Activated CD8-positive, alpha-beta memory T cell treated with anti-CD3 and anti-CD28 coated beads, Interleukin-2, amount 50 U/mL, for 4 hours (primary cell): Measurements from ENCODE around the gene GAA.
A peak's percentile ranks its signal among the peaks of the same experiment; 100 is the strongest.

Experiments used
- DNase-seq: peaks from one replicate; pipeline ENCODE4 v3.0.0-alpha.2; 2020

Gene GAA

DNA sequence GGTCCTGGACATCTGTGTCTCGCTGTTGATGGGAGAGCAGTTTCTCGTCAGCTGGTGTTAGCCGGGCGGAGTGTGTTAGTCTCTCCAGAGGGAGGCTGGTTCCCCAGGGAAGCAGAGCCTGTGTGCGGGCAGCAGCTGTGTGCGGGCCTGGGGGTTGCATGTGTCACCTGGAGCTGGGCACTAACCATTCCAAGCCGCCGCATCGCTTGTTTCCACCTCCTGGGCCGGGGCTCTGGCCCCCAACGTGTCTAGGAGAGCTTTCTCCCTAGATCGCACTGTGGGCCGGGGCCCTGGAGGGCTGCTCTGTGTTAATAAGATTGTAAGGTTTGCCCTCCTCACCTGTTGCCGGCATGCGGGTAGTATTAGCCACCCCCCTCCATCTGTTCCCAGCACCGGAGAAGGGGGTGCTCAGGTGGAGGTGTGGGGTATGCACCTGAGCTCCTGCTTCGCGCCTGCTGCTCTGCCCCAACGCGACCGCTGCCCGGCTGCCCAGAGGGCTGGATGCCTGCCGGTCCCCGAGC, 17.9 kb downstream of the GAA start:
- DNase-seq = no peak

DNA sequence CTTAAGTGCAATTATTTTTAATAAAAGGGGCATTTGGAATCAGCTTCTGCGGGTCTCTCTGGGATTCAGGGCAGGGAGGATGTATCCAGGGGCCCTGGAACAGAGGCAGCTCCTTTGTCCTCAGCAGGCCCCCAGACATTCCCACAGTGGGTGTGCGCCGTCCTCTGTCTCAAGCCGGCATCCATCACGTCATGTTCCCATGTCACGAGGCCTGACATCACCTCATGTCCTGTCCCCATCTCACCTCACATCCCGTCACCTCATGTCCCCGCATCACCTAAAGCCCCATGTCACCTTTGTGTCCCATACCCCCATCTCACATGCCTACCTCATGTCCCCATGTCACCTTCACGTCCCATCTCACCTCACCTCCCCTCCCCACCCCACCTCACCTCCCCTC, 18.5 kb downstream of the GAA start:
- no peak for DNase-seq

DNA sequence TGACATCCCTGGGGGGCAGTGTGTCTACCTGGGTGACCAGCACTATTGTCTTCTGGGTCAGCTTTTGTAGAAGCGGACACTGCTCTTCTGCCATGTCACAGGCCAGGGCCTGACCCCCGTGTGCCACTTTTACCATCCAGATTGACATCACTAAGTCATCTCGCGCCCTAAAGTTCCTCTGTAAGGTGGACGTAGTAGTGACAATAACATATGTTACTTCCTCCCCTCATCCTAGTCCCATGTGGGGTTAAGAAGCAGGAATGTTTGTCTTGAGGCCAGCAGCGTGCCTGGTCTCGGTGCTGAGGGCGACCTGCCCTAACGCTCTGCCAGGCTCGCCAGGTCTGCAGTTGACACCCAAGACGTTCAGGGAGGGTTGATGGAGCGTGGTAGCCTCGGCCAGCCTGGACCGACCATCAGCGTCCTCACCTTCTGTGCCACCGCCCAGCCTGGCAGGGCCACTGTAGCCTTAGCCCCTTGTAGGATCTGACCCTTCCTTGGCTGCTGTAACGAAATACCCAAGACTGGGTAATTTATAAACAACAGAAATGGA, 20.7 kb downstream of the GAA start:
- DNase-seq = no peak

DNA sequence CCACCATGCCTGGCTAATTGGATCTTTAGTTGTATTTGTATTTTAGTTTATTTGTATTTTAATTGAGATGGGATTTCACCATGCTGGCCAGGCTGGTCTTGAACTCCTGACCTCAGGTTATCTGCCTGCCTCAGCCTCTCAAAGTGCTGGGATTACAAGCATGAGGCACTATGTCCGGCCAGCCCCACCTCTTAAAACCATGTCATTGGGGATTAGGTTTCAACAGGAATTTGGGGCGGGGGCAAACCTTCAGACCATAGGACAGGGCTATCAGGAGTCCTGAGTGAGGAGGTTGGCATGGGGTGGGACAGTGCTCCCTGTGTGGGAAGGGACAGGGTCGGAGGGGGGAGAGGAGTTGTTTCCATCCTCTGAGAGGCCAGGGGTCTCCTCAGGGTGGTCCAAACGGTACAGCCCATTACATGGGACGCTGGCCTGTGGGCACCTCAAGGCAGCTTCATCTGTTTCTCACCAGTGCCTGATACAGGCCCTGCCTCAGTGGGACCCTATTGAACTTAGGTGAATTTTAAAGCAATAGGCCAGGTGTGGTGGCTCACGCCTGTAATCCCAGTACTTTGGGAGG, 21.6 kb downstream of the GAA start:
- no peak for DNase-seq

GRCh38 chr17:80123791-80124190, 22.4 kb downstream of the GAA start:
- DNase-seq = no peak

DNA sequence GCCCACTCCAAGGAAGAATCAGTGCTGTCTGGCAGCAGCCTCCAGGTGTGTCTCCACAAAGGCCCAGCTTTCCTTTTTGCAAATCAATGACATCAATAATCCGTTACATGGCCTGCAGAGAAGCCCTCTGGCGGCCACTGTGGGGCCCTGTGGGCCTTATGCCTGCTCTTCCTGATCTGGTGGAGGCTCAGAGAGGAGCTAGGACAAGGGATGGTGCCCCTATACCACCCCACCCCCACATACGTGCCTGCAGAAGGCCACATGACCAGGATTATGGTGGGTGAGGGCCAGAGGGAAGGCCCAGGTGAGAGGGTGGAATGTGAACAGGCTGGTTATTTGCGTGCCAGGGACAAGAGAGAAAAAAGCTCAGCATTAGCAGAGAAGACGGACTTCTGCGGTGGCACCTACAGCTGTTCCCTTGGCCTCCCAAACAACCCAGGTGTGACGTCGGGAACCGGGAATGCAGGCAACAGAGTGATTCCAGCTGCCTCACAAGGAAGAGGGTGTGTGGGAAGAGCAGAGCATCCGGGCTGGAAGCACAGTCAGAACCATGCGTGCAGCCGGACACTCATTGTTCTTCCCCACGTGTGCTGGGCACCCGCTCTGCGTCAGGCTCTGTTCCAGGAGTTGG, 23.1 kb downstream of the GAA start:
- no peak for DNase-seq

DNA sequence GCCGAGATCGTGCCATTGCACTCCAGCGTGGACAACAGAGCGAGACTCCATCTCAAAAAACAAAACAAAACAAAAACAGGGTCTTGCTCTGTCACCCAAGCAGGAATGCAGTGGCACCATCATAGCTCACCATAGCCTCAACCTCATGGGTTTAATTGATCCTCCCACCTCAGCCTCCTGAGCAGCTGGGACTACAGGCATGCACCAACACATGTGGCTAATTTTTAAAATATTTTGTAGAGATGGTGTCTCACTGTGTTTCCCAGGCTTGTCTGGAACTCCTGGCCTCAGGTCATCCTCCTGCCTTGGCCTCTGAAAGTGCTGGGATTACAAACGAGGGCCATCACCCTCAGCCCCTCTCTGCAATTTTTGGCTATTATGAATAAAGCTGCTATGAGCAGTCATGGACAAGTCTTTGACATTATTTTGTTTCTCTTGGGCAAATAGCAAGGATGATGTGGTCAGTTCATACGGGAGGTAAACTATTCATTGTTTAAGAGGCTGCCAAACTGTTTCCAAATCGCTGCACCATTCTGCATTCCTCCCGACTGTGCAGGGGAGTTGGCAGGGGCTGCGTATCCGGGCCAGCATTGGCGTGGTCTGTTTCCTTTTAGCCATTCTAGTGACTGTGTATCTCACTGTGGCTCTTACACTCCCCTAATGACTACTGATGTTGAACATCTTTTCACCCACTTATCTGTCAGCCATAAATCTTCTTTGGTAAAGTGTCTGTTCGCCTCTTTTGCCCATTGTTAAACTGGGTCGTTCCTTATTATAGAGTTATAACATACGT, 24.5 kb downstream of the GAA start:
- DNase-seq = no peak

DNA sequence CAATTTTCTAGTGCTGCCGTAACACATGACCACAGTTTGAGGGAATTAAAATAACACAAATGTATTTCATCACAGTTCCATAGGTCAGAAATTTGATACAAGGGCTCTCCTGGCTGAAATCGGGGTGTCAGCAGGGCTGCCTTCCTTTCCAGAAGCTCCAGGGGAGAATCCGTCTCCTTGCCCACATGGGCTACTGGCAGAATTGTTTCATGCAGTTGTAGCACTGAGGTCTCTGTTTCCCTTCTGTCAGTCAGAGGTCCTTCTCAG, 25.0 kb downstream of the GAA start:
- DNase-seq = no peak

- DNase-seq = no peak
These were observed 27.7 kb downstream of the GAA start for GRCh38 chr17:80129006-80129565.

DNA sequence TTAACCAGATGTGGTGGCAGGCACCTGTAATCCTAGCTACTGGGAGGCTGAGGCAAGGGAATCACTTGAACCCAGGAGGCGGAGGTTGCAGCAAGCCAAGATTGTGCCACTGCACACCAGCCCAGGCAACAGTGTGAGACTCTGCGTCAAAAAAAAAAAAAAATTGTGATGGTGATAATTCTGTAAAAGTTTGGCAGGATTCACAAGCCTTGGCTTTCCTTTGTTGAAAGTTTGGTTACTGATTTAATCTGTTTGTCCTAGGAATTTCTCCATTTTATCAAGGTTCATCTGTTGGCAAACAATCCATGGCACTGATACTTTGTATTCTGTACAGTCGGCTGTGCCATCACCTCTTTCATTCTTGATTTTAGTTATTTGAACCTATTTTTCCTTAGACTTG, 29.6 kb downstream of the GAA start:
- DNase-seq = no peak

GRCh38 chr17:80132906-80133625, 31.7 kb downstream of the GAA start:
- DNase-seq = no peak

GRCh38 chr17:80133626-80133970, 32.2 kb downstream of the GAA start:
- no peak for DNase-seq

- no peak for DNase-seq
These were observed 35.8 kb downstream of the GAA start for GRCh38 chr17:80137131-80137530.

DNA sequence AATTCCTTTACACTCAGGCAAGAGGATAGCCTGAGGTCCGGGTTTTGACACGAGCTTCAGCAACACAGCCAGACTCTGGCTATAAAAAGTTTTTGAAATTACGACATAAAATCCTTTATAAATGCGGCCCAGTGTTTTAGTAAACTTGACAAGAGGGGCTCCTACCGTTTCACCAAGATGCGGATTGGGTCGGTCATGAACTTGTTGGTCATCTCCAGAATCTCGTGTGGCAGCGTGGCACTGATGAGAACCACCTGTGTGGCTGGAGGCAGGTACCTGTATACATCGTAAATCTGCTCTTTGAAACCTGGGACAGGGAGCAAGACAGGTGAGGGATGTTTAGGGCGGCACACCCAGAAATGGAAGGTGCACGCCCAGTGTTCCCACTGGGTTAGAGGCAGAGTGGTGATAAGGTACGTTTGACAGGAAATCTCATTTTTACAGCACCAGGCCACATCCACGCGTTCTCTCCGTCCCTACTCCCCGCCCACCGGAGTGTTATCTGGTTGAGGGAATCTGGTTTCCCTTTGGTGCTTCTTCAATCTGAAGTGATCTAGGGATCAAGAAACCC, 37.6 kb downstream of the GAA start:
- no peak for DNase-seq

DNA sequence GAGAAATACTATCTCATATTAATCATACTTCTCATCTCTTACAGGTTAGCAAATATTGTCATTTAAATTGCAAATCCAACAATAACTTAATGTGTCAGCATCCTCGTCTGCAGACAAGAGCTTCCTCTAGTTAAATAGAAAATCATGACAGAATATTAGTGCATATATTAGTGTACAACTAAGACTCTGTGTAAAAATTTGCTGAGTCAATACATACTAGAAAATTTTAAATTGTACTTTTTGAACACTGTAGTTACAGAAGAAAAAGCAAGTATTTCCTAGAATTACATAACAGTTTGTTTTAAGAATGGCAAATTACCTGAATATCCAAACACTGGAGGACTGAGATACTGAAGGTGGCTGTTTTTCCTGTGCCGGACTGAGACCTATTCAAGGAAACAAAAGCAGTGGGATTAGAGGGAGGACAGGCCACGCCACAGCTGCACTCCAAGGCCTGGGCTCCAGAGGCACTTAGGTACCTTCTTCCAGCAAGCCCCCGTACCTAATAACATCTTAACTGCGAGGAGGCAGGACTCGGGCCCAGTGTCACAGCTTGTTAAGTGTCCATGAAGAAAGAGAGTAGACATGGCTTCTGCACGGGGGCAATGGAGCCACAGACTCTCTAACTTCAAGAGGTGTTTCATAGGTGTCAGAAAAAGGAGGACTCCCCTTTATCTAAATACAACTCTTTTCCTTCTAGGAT, 40.2 kb downstream of the GAA start:
- no peak for DNase-seq

GRCh38 chr17:80142929-80143328, 41.5 kb downstream of the GAA start:
- no peak for DNase-seq

- no peak for DNase-seq
These were observed 44.0 kb downstream of the GAA start for GRCh38 chr17:80145076-80146075.

DNA sequence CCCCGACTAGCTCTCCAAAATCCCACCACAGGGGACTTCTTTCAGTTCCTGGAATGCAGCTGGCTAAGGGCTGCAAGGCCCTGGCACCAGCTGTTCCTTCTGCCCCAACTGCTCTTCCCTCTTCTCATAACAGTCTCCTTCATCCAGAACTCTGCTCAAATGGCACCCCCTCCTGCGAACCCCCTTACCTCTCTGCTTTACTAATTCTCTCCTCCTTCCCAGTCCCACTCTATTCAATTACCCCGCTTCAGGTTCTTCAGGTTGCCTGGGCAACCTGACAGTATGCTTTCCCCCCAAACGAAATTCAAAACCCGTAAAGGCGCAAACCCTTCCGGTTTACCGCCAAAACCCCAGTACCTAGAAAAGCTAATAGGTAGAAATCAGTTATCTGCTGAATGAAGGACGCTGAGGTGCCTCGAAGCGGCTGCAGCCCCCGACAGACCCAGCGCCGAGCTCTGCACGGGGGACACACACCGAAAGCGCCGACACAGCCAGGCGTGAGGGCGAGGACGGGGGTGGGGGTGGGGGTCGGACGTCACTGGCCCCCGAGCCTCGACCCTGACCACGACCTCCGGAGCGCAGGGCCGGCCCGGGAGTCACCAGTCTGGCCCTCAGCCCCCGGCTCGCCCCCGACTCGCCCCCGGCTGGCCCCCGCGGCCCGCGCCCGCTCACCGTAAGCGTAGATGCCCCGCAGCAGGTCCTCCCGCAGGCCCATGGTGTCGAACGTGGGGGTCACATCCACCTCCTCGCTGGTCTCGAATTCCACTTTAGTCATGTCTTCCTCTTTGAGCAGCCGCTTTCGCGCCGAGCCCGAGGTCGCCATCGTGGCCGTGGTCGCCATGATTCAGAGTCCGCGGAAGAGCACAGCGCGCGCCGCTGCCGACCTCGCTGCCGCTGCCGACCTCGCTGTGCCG, 45.0 kb downstream of the GAA start:
- DNase-seq = no peak

GRCh38 chr17:80147035-80147822, 45.8 kb downstream of the GAA start, which contains the start of gene EIF4A3:
Gene EIF4A3 (minus strand): TSS chr17:80147128. CDS start chr17:80146961, 167 bp downstream.
- DNase-seq = peak; percentile 96
